Stimulated activated CD8-positive, alpha-beta memory T cell treated with anti-CD3 and anti-CD28 coated beads, Interleukin-4, amount 100 ng/mL, for 1 hour (primary cell): ENCODE results near the gene NINJ2.

Experiments used
- DNase-seq, 2 donors: peaks; one replicate each; pipeline ENCODE4 v3.0.0-alpha.2; 2020; ENCODE audit warnings: low read depth in 2 of 2, low spot score in 1 of 2

NINJ2 gene

DNA sequence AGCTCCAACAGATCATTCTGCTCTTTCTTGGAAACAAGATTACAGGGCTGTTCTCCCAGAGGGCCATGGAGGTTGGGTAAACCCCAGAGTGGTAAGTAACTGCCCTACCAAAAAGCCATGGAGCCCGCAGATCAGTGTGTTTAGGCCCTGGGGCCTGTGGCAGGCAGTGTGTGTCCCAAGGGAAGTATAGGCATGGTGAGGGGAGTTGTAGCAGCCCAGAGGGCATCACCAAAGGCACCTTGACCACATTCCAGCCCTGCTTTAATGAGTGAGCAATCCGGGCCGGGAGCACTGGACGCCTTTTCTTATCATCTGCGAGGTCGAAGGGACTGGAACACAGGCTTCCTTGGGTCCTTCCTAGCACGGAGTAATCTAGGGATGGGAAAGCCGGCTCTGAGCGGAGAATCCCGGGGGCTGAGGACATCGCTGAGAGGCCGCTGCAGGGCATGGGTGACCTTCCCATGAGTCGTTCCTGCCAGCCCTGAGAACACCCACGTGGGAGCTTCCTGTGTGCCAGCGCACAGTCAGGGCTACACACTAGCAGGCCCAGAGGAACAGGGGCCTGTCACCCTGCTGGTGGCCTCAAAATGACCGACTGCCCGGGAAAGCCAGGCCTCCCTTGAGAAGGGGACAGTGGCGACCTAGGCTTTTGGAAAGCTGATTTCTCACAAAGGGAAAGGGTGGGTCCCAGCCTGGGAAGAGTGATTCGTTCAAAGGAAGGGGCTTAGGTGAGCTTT lies 91.3 kb downstream of the NINJ2 start:
- DNase-seq, result no peak

DNA sequence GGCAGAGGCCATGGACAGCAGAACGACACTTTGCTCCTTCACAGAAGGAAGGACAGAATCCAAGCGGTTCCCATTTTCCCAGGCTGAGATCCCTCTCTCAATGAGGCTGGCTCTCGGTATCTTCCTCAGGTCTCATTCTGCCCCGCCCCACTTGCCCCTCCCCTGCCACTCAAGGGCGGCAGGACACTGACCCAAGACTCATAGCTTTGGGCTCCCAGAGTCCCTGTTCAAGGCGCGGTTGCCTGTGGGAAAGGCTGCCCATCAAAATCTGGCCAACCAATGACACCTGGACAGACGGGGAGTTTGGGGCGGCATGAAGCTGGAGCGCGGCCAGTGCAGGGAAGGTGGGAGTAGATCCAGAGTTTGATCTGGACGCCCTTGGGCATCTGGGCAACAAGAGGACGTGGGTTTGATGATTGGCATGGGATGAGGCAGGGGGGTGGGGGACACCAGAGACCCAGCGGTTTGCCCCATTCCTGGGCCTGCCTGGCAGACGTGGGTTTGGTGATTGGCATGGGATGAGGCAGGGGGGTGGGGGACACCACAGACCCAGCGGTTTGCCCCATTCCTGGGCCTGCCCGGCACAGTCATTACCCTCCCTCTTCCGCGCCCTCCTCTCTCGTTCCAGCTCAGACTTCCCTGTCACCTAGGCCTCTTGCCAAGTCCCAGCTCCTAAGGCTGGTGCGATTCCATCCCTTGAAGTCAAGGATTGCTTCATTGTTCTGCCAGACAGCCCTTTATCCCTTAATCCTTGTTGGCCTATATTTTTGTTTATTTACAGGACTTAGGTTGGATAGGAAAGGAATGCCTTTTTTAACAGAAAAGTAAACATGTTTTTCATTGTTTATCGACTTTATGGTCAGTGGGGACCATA lies 92.1 kb downstream of the NINJ2 start:
- DNase-seq, result no peak

DNA sequence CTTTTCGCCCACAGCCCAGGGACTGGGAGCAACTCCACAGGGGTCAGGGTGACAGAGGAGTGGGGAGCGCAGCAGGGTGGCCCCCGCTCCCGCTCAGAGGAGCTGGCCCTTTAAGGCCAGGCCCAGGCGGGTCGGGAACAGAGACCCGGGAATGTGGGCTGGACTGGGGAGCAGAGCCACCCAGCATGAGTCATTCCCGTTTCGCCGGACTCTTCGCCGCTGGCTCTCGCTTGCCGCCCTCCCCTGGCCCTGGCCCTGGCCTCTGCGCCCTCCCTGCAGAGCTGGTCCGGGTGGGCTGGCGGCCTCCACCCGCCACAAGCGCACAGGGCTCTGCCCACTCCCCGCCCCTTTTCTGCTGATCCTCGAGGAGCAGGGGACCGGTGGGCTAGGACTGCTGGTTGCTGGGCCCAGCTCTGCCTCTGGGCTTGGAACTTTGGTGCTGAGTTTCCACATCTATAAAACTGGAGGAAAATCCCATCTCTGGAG lies 92.8 kb downstream of the NINJ2 start:
- no peak for DNase-seq

DNA sequence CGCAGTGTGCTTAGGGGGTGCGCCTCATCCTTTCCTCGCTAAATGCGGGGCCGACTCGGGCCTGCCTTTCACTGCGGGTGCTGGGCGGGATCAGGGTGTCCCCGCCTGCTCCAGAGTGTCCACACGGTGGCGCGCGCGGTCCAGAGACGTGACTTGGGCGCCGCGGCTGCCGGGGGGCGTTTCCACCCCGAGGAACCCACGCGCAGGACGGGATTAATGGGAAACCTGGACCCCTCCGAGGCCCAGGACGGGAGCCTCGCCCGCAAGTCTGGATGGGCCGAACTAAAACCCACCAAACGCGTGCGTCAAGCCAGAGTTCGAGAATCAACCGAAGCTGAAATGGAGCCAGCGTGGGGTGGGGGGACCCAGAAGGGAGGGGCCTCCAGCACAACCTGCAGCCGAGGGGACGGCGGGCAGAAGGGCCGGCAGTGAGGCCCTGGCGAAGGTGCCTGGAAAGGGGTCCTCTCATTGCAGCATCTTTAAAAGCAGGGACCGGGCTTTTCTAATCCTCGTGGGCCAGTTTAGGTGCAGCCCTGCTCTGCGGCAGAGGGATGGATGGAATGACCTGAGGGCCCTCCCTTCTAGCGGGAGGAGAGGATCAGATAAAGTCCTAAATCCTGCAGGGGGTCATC lies 93.3 kb downstream of the NINJ2 start:
- DNase-seq, result peak; percentile 66 to 74

DNA sequence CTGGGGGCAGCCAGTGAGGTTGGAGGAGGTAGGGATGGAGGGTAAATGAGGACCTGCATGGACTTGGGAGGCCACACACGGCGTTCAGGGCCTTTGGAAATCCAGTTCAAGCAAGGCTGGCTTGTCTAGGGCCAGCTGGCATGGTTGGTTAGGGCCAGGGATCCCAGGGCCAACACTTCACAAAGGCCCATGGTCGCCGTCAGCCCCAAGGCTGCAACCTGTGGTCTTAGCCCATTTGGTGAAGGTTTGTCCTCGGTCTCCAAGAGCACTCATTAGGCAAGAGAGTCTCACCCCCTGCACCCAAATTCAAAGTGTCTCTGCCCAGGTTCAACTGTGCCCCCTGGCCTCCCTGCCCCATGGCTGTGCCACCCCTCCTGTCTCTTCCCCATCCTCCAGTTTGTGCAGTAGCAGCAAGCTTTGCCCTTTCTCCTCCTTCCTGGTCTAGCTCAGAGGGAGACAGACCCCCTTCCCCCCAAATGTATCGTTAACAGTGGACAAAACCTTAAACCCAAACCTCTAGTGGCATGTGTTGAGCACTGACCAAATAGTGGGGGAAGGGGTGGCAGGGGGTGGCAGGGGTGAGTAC lies 94.1 kb downstream of the NINJ2 start:
- DNase-seq, result no peak

DNA sequence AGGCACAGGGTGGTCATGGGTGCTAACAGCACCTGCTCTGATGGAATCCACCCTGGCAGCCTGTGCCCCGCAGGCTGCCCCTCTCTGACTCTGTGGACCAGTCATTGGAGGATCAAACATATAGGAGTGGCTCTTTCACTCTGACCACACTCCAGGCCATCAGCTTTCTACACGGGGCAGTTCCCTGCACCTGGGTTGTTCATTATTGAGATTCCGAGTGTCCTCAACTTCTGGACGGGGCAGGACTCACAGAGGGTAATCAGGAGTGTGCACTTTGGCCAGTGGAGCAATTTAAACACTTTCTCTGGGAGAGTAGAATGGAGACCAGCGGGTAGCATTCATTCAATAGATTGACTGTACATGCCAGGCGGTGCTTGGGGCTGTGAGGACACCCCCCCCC lies 94.8 kb downstream of the NINJ2 start:
- no peak for DNase-seq

DNA sequence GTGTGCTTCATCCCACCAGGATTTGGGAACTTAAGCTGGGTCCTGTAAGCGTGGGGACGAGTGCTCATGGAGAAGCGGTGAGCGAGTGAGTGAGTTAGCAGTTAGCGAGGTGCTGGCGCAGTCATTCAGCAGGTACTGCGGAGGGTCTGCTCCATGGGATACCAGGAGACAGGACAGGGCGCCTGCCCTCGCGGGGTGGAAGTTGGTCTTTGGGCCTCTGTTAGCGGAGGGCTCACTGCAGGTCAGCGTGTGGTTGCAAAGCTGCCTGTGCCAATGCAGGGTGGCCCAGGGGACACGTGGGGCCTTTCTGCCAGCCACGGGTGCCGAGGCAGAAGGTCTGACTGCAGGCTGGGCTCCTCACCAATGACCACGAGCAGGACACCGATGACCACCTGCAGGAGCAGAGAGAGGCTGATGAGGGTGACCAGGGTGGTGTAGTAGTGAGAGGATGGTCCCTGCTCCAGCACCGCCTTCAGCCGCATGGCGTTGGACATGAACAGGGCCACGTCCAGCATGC lies 97.6 kb downstream of the NINJ2 start:
- DNase-seq, result no peak

GRCh38 chr12:565161-565560 lies 98.1 kb downstream of the NINJ2 start:
- no peak for DNase-seq

GRCh38 chr12:563787-564298 lies 99.4 kb downstream of the NINJ2 start:
- DNase-seq, result no peak

DNA sequence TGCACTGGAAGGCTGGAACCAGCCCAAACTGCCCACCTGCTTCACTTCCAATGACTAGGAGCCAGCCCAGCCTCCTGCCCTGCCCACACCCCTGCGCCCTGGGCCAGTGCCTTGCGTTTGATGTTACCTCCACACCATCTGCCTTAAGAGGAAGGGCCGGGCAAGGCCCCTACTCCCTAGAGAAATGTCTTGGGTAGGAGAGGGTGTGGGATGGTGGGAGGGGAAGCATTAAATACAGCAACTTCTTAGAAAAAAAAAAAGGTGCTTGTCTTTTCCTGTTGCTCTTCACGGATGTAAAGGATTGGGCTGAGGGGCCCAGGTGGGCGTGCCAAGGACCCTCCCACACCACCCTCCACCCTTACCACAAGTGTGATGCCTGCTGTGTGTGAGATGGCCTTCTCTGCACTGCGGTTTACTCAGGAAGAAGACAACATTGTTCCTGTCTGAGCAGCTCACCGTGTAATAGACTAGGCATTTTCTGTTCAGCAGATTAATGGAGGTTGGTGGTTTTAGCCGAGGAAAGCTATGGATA lies 99.9 kb downstream of the NINJ2 start:
- peak in 1 of 2 donors; percentile 26 for DNase-seq

DNA sequence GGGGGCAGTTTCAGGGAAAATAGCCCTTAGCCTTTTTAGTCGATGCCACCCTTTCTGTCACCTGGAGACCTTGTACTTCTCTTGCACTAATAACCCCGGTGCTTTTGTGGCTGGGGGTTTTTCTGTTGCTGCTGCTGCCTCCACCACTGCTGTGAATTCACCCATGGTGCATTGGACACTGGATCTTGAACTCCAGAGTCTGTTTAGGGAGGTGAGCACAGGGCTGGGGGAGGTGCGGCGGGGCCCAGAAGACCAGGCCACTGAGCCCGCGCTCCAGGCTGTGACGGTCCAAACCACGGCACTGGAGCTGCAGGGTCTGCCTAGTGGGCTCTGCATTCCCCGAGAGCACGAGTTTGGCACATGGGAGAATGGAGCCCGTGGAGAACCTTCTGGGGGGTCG lies 100.6 kb downstream of the NINJ2 start:
- DNase-seq, result no peak

- DNase-seq, result no peak
Measured at GRCh38 chr12:561908-562593, 101.2 kb downstream of the NINJ2 start.

DNA sequence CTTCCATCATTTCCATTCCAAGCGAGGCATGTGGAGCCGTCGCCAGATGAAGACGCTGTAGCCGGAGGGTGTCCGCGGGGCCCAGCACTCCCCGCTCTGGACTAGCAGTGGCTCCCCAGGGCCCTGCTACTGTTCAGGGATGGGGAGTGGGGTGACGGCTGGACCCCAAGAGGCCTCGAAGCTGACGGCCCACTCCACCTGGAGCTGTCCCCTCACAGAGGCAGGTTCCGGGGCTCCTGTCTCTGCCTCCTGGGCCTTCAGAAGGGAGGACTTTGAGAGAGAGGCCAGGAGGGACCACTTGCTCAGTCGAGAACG lies 101.9 kb downstream of the NINJ2 start:
- DNase-seq, result no peak

DNA sequence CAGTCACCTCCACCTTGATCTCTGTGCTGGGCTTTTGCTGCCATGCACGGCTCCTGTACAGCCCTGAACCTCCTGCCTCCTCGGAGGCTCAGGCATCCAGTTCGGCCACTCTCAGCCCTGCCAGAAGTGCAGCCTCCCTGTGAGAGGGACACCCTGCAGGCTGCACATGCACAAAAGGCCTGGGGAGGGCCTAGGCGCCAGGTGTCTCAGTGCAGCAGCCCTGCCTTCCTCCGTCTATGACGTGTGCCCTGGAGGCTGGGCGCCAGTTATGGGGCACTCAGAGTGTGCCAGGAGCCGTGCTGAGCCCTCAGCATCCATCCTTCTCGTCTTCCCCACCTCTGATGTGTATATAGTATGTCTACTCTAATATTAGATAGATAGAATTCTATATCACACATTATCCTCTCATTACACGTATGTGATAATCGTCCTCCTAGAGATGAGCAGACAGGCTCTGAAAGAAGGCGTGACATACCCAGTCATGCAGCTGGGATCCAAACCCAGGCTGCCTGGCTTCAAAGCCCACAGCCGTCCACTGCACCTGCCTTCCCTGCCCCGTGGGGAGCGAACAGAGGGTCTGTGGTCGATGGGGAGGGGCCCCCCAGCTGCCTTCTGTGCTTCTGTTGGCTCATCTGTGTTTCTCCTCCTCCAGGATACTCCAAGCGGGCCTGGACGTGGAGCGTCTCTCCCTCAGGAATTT lies 102.4 kb downstream of the NINJ2 start:
- no peak for DNase-seq

- DNase-seq, result no peak
Measured at GRCh38 chr12:559906-560455, 103.3 kb downstream of the NINJ2 start.

- no peak for DNase-seq
Measured at GRCh38 chr12:559208-559905, 103.9 kb downstream of the NINJ2 start.

DNA sequence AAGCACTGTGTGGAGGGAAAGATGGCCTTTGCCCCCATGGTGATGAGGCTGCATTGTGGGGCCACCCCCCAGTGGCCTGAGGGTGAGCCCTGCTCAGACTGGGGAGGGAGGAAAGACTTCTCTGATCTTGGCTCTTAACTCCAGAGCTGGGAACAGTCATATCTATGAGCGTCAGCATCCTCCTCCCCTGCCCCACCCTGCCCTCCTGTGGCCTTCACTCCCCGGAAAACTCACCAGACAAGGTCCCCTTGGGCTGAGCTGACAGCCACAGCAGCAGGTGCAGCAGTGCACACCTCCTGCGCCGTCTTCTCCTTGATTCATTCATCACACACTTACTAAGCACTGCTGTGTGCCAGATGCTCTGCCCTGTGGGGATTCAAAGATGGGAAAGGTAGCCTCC lies 104.7 kb downstream of the NINJ2 start:
- no peak for DNase-seq

- no peak for DNase-seq
Measured at GRCh38 chr12:556498-556897, 106.7 kb downstream of the NINJ2 start.

- DNase-seq, result no peak
Measured at GRCh38 chr12:554001-554285, 109.3 kb downstream of the NINJ2 start.
